ENCODE data around the gene TFPI. TPM values are rescaled to one million over a fixed set of nuclear protein-coding genes. Genes with fewer than 3 reads are reported as not detected.

Gene TFPI
- total and polyA plus RNA-seq, 10 of the 15 experiments (the other 5 are each of a cell fraction or from before 2014, with no cell fraction given): 0.07 to 0.59 (median 0.34) TPM

GRCh38 chr2:187497140-187497539 lies 57.1 kb downstream of the TFPI start:
- CTCF ChIA-PET: no interaction called here
- RAD21 ChIA-PET (ENCODE audit: unreplicated experiment): no interaction called here

GRCh38 chr2:187495324-187495723 lies 58.9 kb downstream of the TFPI start:
- H4K20me1 ChIP-seq (ENCODE audit: control insufficient read depth, insufficient read depth): no peaks in the 10 kb centered on the region
- no peaks in the 10 kb centered on the region for H3K79me2 ChIP-seq (ENCODE audit: control insufficient read depth, insufficient read depth, low read length)
- H3K4me3 ChIP-seq: no peak overlapping the region
- in situ Hi-C loops (cut with MboI) (no loop called here), intact Hi-C loops (cut with micrococcal nuclease; ENCODE audit: unreplicated experiment) (no loop called here)
- H3K36me3 ChIP-seq (ENCODE audit: control insufficient read depth in 2 of 2, insufficient read depth in 2 of 2, low read length in 1 of 2): no peaks in the 10 kb centered on the region
- no peak overlapping the region for H3K4me2 ChIP-seq (ENCODE audit: control insufficient read depth, insufficient read depth)
- no peak overlapping the region for H3K27ac ChIP-seq (ENCODE audit: control insufficient read depth, insufficient read depth)
- ChIA-PET CTCF (interaction anchor here (1.0 to 2.0 kb wide), 5 partner anchors 12 to 348 kb away, joined by 3 to 15 read pairs (median 5); no protein-coding TSS in a partner anchor), RAD21 (ENCODE audit: unreplicated experiment) (interaction anchor here (1.3 to 1.7 kb wide), 2 partner anchors 86 to 633 kb away, joined by 3 to 7 read pairs; no protein-coding TSS in a partner anchor), POLR2A (no interaction called here), SMC1A (ENCODE audit: uncharacterized antibody, unreplicated experiment) (interaction anchor here (1.1 to 1.4 kb wide), 2 partner anchors 12 to 84 kb away, joined by 3 to 8 read pairs; no protein-coding TSS in a partner anchor)
- FAIRE-seq (no peak), DNase-seq (ENCODE audit: low read depth, low spot score) (no peak), ATAC-seq (no peak)
- BruUV-seq (replicated peaks): no TSS peak
- no peaks in the 10 kb centered on the region; the same call in 2 of the 3 replicates for H3K9me3 ChIP-seq (replicated peaks; ENCODE audit: control insufficient read depth, insufficient read depth, low read length)
- WGBS (ENCODE audit: insufficient coverage, insufficient replicate concordance, low lambda C conversion rate, missing lambda C conversion rate): 6% methylated on average over 1 of the region's 1 CpG
- H3K9ac ChIP-seq (ENCODE audit: control insufficient read depth, insufficient read depth, low read length): no peak overlapping the region
- H2AFZ ChIP-seq (ENCODE audit: control insufficient read depth, low read depth, low read length): no peak overlapping the region
- H3K27me3 ChIP-seq (replicated peaks in 1 of 2; ENCODE audit: control insufficient read depth in 2 of 2, insufficient read depth in 2 of 2, low read length in 1 of 2): no peaks in the 10 kb centered on the region
- no peaks in the 10 kb centered on the region for H3K4me1 ChIP-seq (ENCODE audit: control insufficient read depth, insufficient read depth, low read length)
- TF ChIP-seq FOXM1 (IDR thresholded peaks at IDR 0.05; ENCODE audit: low read depth, low read length) (no peak), POU2F2 (IDR thresholded peaks at IDR 0.05; ENCODE audit: borderline replicate concordance, low read depth, low read length) (no peak), BMI1 (IDR thresholded peaks at IDR 0.05; ENCODE audit: borderline replicate concordance) (no peak), EZH2 (IDR thresholded peaks at IDR 0.05; ENCODE audit: borderline replicate concordance, control insufficient read depth, low read depth, low read length) (no peak), POLR2AphosphoS2 (IDR thresholded peaks at IDR 0.05; ENCODE audit: low read depth, low read length) (no peak), TARDBP (IDR thresholded peaks at IDR 0.05; ENCODE audit: borderline replicate concordance) (no peak), ATF7 (IDR thresholded peaks at IDR 0.05; ENCODE audit: low read depth) (no peak), SREBF2 (IDR thresholded peaks at IDR 0.05; ENCODE audit: low read length) (no peak), EP300 (IDR thresholded peaks at IDR 0.05; ENCODE audit: borderline replicate concordance in 1 of 2, control insufficient read depth in 1 of 2, low read depth in 2 of 2, low read length in 2 of 2) (no peak), CTCF (IDR thresholded peaks at IDR 0.05 in 2 of 3, conservative IDR thresholded peaks at IDR 0.05 in 1 of 3; ENCODE audit: control insufficient read depth in 2 of 3, extremely low read depth in 1 of 3, insufficient read depth in 1 of 3, low read depth in 3 of 3, low read length in 3 of 3) (no peak), PAX8 (IDR thresholded peaks at IDR 0.05) (no peak), STAT3 (IDR thresholded peaks at IDR 0.05; ENCODE audit: low read depth, low read length) (no peak), SUPT20H (IDR thresholded peaks at IDR 0.05; ENCODE audit: borderline replicate concordance, control insufficient read depth, low read depth, low read length) (no peak), WRNIP1 (IDR thresholded peaks at IDR 0.05; ENCODE audit: borderline replicate concordance, low read depth, low read length) (no peak), ZZZ3 (IDR thresholded peaks at IDR 0.05; ENCODE audit: control insufficient read depth, insufficient read length, low read depth) (no peak)

More at GRCh38 chr2:187497140-187497539, 57.1 kb downstream of the TFPI start:
- 93% methylated on average over 2 of the region's 2 CpGs for WGBS (ENCODE audit: insufficient coverage, insufficient replicate concordance, low lambda C conversion rate, missing lambda C conversion rate)
- no TSS peak for BruUV-seq (replicated peaks)
- H3K79me2 ChIP-seq (ENCODE audit: control insufficient read depth, insufficient read depth, low read length): no peaks in the 10 kb centered on the region
- no peak overlapping the region for H3K4me2 ChIP-seq (ENCODE audit: control insufficient read depth, insufficient read depth)
- no peaks in the 10 kb centered on the region; the same call in 2 of the 3 replicates for H3K9me3 ChIP-seq (replicated peaks; ENCODE audit: control insufficient read depth, insufficient read depth, low read length)
- no peak overlapping the region for H3K9ac ChIP-seq (ENCODE audit: control insufficient read depth, insufficient read depth, low read length)
- H3K4me3 ChIP-seq: no peak overlapping the region
- H3K27ac ChIP-seq (ENCODE audit: control insufficient read depth, insufficient read depth): no peak overlapping the region
- no peak overlapping the region for H2AFZ ChIP-seq (ENCODE audit: control insufficient read depth, low read depth, low read length)
- no peaks in the 10 kb centered on the region for H3K27me3 ChIP-seq (replicated peaks in 1 of 2; ENCODE audit: control insufficient read depth in 2 of 2, insufficient read depth in 2 of 2, low read length in 1 of 2)
- no peaks in the 10 kb centered on the region for H3K36me3 ChIP-seq (ENCODE audit: control insufficient read depth in 2 of 2, insufficient read depth in 2 of 2, low read length in 1 of 2)
- DNase-seq (ENCODE audit: low read depth, low spot score): no peak
- intact Hi-C loops (cut with micrococcal nuclease; ENCODE audit: unreplicated experiment): no loop called here
- TF ChIP-seq MXI1 (IDR thresholded peaks at IDR 0.05; ENCODE audit: low read depth, low read length): no peak
- no peaks in the 10 kb centered on the region for H3K4me1 ChIP-seq (ENCODE audit: control insufficient read depth, insufficient read depth, low read length)
- ATAC-seq: no peak
- in situ Hi-C loops (cut with MboI): no loop called here
- SMC1A ChIA-PET (ENCODE audit: uncharacterized antibody, unreplicated experiment): no interaction called here
- POLR2A ChIA-PET: no interaction called here
- FAIRE-seq: no peak
- no peaks in the 10 kb centered on the region for H4K20me1 ChIP-seq (ENCODE audit: control insufficient read depth, insufficient read depth)

All from GM12878 (cell line).